ENCODE data around the gene A4GALT. TPM values are rescaled to one million over a fixed set of nuclear protein-coding genes. Genes with fewer than 3 reads are reported as not detected.

A4GALT gene, protein sequence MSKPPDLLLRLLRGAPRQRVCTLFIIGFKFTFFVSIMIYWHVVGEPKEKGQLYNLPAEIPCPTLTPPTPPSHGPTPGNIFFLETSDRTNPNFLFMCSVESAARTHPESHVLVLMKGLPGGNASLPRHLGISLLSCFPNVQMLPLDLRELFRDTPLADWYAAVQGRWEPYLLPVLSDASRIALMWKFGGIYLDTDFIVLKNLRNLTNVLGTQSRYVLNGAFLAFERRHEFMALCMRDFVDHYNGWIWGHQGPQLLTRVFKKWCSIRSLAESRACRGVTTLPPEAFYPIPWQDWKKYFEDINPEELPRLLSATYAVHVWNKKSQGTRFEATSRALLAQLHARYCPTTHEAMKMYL
- 3.3 and 4.4 TPM in 2 replicates for total RNA-seq
- 2.2 and 5.8 TPM in 2 replicates for polyA plus RNA-seq

DNA sequence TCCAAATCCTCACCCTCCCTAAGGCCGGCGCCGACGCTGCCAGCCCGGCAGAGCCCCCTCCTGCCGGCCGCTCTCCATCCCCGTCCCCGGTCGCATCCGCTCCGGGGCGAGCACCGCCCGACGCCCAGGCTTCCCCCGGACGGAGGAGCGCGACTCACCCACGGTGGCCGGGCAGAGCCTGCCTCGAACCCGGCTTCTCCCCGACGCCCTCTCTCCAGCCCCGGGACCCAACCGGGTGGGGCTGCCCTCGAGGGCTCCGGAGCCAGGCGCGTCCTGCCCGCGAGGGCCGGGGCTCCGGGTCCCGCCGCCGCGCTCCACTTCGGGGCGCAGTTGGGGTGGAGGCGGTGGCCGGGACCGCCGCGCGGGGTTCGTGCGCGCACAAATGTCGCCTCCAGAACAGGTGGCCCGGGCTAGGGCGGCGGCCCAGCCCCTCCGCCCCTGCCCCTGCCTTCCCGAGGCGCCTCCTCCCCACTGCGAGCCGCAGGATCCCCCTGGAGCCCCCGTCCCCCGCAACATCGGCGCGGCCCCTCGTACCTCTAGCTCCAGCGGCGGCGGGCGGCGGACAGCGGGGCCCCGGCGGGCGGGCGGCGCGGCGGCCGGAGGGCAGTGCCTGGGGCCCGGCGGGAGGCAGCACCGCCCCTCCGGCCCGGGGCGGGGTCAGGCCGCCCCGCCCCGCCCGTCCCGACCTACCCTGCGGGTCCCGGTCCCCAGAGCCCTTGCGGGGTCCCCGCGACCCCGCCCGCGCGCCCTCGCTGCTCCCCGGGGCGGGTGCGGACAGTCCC lies at the start of gene A4GALT:
TSS of gene A4GALT (minus strand) at position 608 of the 782 bp plus-strand sequence. CDS start 26,919 bp downstream, outside the sequence.
- no peaks in the 10 kb centered on the region for H3K79me2 ChIP-seq
- no peaks in the 10 kb centered on the region for H3K9me2 ChIP-seq (replicated peaks; ENCODE audit: insufficient read depth)
- no peaks in the 10 kb centered on the region for H3K9me3 ChIP-seq (ENCODE audit: low read depth)
- peaks cover 13% of the 10 kb centered on the region for H3K4me1 ChIP-seq (ENCODE audit: insufficient read depth)
- H3K36me3 ChIP-seq (replicated peaks; ENCODE audit: insufficient read depth, low read depth), result no peaks in the 10 kb centered on the region
- H3K4me3 ChIP-seq, result peak within 1 kb of the TSS; percentile 49
- WGBS (ENCODE audit: low lambda C conversion rate, missing lambda C conversion rate), result under 1% methylated on average over 37 of the region's 104 CpGs
- peaks cover 38% of the 10 kb centered on the region for H3K27me3 ChIP-seq
- H2AFZ ChIP-seq, result peak within 1 kb of the TSS; percentile 60
- DNase-seq (ENCODE audit: low spot score), result peak; percentile 31
- TF ChIP-seq EZH2phosphoT487 (IDR thresholded peaks at IDR 0.05; ENCODE audit: low read depth, severe bottlenecking, unreplicated experiment), result peak; percentile 65
- TF ChIP-seq, protein P1, sequence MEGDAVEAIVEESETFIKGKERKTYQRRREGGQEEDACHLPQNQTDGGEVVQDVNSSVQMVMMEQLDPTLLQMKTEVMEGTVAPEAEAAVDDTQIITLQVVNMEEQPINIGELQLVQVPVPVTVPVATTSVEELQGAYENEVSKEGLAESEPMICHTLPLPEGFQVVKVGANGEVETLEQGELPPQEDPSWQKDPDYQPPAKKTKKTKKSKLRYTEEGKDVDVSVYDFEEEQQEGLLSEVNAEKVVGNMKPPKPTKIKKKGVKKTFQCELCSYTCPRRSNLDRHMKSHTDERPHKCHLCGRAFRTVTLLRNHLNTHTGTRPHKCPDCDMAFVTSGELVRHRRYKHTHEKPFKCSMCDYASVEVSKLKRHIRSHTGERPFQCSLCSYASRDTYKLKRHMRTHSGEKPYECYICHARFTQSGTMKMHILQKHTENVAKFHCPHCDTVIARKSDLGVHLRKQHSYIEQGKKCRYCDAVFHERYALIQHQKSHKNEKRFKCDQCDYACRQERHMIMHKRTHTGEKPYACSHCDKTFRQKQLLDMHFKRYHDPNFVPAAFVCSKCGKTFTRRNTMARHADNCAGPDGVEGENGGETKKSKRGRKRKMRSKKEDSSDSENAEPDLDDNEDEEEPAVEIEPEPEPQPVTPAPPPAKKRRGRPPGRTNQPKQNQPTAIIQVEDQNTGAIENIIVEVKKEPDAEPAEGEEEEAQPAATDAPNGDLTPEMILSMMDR (IDR thresholded peaks at IDR 0.05; ENCODE audit: poor library complexity), result no peak
- peak within 1 kb of the TSS; percentile 96 for H3K4me2 ChIP-seq
- no peak within 1 kb of the TSS for H3K27ac ChIP-seq
- H4K20me1 ChIP-seq (ENCODE audit: insufficient read depth, poor library complexity, severe bottlenecking), result no peaks in the 10 kb centered on the region

DNA sequence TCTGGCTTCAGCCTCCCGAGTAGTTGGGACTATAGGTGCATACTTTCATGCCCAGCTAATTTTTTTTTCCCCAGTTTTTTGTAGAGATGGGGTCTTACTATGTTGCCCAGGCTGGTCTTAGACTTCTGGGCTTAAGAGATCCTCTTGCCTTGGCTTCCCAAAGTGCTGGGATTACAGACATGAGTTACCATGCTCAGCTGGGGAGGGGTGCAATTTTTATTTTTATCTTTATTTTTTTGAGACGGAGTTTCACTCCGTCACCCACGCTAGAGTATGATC lies 49.7 kb upstream of the A4GALT start:
- Histone ChIP-seq H3K4me1 (ENCODE audit: insufficient read depth) (peaks cover 8% of the 10 kb centered on the region), H3K9me3 (ENCODE audit: low read depth) (no peaks in the 10 kb centered on the region), H3K4me2 (peak overlapping the region; percentile 34), H3K79me2 (no peaks in the 10 kb centered on the region), H3K36me3 (replicated peaks; ENCODE audit: insufficient read depth, low read depth) (no peaks in the 10 kb centered on the region), H3K4me3 (no peak overlapping the region), H3K9me2 (replicated peaks; ENCODE audit: insufficient read depth) (no peaks in the 10 kb centered on the region), H3K27me3 (no peaks in the 10 kb centered on the region), H4K20me1 (ENCODE audit: insufficient read depth, poor library complexity, severe bottlenecking) (no peaks in the 10 kb centered on the region), H2AFZ (no peak overlapping the region), H3K27ac (peak overlapping the region; percentile 20)
- 82% methylated on average over 4 of the region's 4 CpGs for WGBS (ENCODE audit: low lambda C conversion rate, missing lambda C conversion rate)
- TF ChIP-seq EZH2 (IDR thresholded peaks at IDR 0.05; ENCODE audit: borderline replicate concordance), result no peak
- no peak for TF ChIP-seq EZH2phosphoT487 (IDR thresholded peaks at IDR 0.05; ENCODE audit: low read depth, severe bottlenecking, unreplicated experiment)
- TF ChIP-seq, protein P1 (IDR thresholded peaks at IDR 0.05; ENCODE audit: poor library complexity), result no peak
- DNase-seq (ENCODE audit: low spot score), result no peak

DNA sequence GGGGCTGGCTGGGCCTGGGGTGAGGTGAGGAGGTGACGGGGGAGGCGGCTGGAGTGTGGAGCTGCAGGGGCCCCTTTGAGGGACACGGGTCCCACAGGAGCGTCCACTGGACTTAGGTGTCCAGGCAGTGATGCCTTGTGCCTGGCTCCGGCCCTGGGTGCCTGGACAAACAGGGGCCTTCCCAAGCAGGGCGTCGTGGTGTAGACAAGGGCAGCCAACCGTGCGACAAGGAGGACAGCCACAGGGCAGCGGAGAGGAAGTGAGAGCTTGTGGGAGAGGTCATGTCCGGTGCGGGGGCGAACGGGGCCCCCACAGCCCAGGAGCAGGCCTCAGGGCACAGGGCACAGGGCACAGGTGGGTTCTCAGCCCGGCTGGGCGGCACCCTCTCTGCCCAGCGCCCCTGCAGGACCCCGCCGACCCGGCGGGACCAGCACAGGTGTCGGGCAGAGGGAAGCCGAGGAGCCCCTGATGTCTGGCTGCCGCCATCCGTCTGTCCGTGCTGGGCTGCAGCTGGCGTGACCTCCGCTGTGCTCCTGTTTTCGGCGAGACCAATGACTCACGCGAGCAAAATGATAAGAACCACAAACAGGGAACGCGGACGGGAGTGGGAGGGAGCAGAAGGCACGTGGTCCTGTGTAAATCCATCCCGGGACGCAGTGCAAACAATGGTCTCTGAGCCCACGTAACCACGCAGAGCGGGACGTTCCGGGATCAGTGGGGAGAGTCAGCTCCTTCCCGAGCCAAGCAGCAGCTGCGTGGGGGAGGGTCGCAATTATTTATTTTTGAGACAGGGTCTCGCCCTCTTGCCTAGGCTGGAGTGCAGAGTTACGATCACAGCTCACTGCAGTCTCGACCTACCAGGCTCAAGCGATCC lies 49.1 kb upstream of the A4GALT start:
- no peaks in the 10 kb centered on the region for H3K79me2 ChIP-seq
- H3K9me3 ChIP-seq (ENCODE audit: low read depth), result no peaks in the 10 kb centered on the region
- DNase-seq (ENCODE audit: low spot score), result peak; percentile 83
- no peak overlapping the region for H2AFZ ChIP-seq
- H3K36me3 ChIP-seq (replicated peaks; ENCODE audit: insufficient read depth, low read depth), result no peaks in the 10 kb centered on the region
- no peaks in the 10 kb centered on the region for H3K27me3 ChIP-seq
- H3K9me2 ChIP-seq (replicated peaks; ENCODE audit: insufficient read depth), result no peaks in the 10 kb centered on the region
- H3K4me3 ChIP-seq, result no peak overlapping the region
- TF ChIP-seq EZH2 (IDR thresholded peaks at IDR 0.05; ENCODE audit: borderline replicate concordance), result no peak
- TF ChIP-seq, protein P1 (IDR thresholded peaks at IDR 0.05; ENCODE audit: poor library complexity), result no peak
- TF ChIP-seq EZH2phosphoT487 (IDR thresholded peaks at IDR 0.05; ENCODE audit: low read depth, severe bottlenecking, unreplicated experiment), result no peak
- no peaks in the 10 kb centered on the region for H4K20me1 ChIP-seq (ENCODE audit: insufficient read depth, poor library complexity, severe bottlenecking)
- 48% methylated on average over 41 of the region's 50 CpGs for WGBS (ENCODE audit: low lambda C conversion rate, missing lambda C conversion rate)
- peaks cover 8% of the 10 kb centered on the region for H3K4me1 ChIP-seq (ENCODE audit: insufficient read depth)
- peak overlapping the region; percentile 34 for H3K4me2 ChIP-seq
- H3K27ac ChIP-seq, result peak overlapping the region; percentile 47

All from hepatocyte (in vitro differentiated cells).